Activated naive CD8-positive, alpha-beta T cell treated with anti-CD3 and anti-CD28 coated beads for 36 hours (primary cell): ENCODE results near the gene DAAM1. TPM values are rescaled to one million over a fixed set of nuclear protein-coding genes. Genes with fewer than 3 reads are reported as not detected.

Experiments
- DNase-seq: peaks from one replicate; pipeline ENCODE4 v3.0.0; 2021
- H3K27ac Mint-ChIP-seq: one replicate; pipeline ENCODE4 v1.8.0; 2022; ENCODE audit warnings: mild to moderate bottlenecking, moderate library complexity, mixed read lengths
- H3K27me3 Mint-ChIP-seq: one replicate; pipeline ENCODE4 v1.8.0; 2022; ENCODE audit warnings: mild to moderate bottlenecking, mixed read lengths
- H3K36me3 Mint-ChIP-seq: one replicate; pipeline ENCODE4 v1.8.0; 2021; ENCODE audit warnings: mild to moderate bottlenecking, mixed read lengths
- H3K4me1 Mint-ChIP-seq: one replicate; pipeline ENCODE4 v1.8.0; 2021; ENCODE audit warnings: mixed read lengths
- H3K4me3 Mint-ChIP-seq: one replicate; pipeline ENCODE4 v1.8.0; 2022; ENCODE audit warnings: mild to moderate bottlenecking, moderate library complexity, mixed read lengths
- H3K9me3 Mint-ChIP-seq: one replicate; pipeline ENCODE4 v1.8.0; 2022; ENCODE audit warnings: mixed read lengths
- total RNA-seq, 2 experiments: library from RNA; stranded (reverse); gene quantifications; one replicate each; pipeline ENCODE4 v1.2.3, GENCODE V29; 2021

DAAM1 gene
- total RNA-seq, 2 experiments from 2014 or later = 9.2 to 10.5 TPM

GRCh38 chr14:59224341-59224740 is 35.9 kb downstream of the DAAM1 start:
- Mint-ChIP-seq H3K27me3 (no peaks in the 10 kb centered on the region), H3K9me3 (peaks cover 1% of the 10 kb centered on the region), H3K4me1 (peaks cover 14% of the 10 kb centered on the region), H3K36me3 (peaks cover 5% of the 10 kb centered on the region), H3K4me3 (no peak overlapping the region), H3K27ac (no peak overlapping the region)
- no peak for DNase-seq

GRCh38 chr14:59225281-59225680 is 36.8 kb downstream of the DAAM1 start:
- no peaks in the 10 kb centered on the region for H3K27me3 Mint-ChIP-seq
- peaks cover 5% of the 10 kb centered on the region for H3K36me3 Mint-ChIP-seq
- peaks cover 22% of the 10 kb centered on the region for H3K4me1 Mint-ChIP-seq
- peaks cover 1% of the 10 kb centered on the region for H3K9me3 Mint-ChIP-seq
- no peak overlapping the region for H3K4me3 Mint-ChIP-seq
- DNase-seq = no peak
- no peak overlapping the region for H3K27ac Mint-ChIP-seq

GRCh38 chr14:59228421-59228820 is 40.0 kb downstream of the DAAM1 start:
- no peak overlapping the region for H3K27ac Mint-ChIP-seq
- peaks cover 1% of the 10 kb centered on the region for H3K9me3 Mint-ChIP-seq
- H3K27me3 Mint-ChIP-seq = no peaks in the 10 kb centered on the region
- H3K36me3 Mint-ChIP-seq = peaks cover 2% of the 10 kb centered on the region
- DNase-seq = no peak
- peaks cover 22% of the 10 kb centered on the region for H3K4me1 Mint-ChIP-seq
- no peak overlapping the region for H3K4me3 Mint-ChIP-seq

GRCh38 chr14:59229653-59230406 is 41.4 kb downstream of the DAAM1 start:
- Mint-ChIP-seq H3K4me1 (peaks cover 22% of the 10 kb centered on the region), H3K27ac (no peak overlapping the region), H3K27me3 (no peaks in the 10 kb centered on the region), H3K9me3 (peaks cover 7% of the 10 kb centered on the region), H3K4me3 (no peak overlapping the region), H3K36me3 (peaks cover 2% of the 10 kb centered on the region)
- DNase-seq = no peak

- DNase-seq = no peak
- Mint-ChIP-seq H3K27ac (no peak overlapping the region), H3K9me3 (peaks cover 9% of the 10 kb centered on the region), H3K36me3 (peaks cover 2% of the 10 kb centered on the region), H3K27me3 (no peaks in the 10 kb centered on the region), H3K4me3 (no peak overlapping the region), H3K4me1 (peaks cover 7% of the 10 kb centered on the region)
Observed at GRCh38 chr14:59236195-59236594, 47.7 kb downstream of the DAAM1 start.

GRCh38 chr14:59238216-59238615 is 49.7 kb downstream of the DAAM1 start:
- Mint-ChIP-seq H3K27me3 (no peaks in the 10 kb centered on the region), H3K36me3 (peaks cover 2% of the 10 kb centered on the region), H3K9me3 (peaks cover 9% of the 10 kb centered on the region), H3K4me3 (no peak overlapping the region), H3K27ac (no peak overlapping the region), H3K4me1 (peaks cover 7% of the 10 kb centered on the region)
- DNase-seq = no peak

GRCh38 chr14:59239022-59239421 is 50.6 kb downstream of the DAAM1 start:
- DNase-seq = no peak
- Mint-ChIP-seq H3K9me3 (peaks cover 10% of the 10 kb centered on the region), H3K27ac (no peak overlapping the region), H3K4me1 (peaks cover 7% of the 10 kb centered on the region), H3K36me3 (peaks cover 5% of the 10 kb centered on the region), H3K4me3 (no peak overlapping the region), H3K27me3 (no peaks in the 10 kb centered on the region)

- peaks cover 5% of the 10 kb centered on the region for H3K36me3 Mint-ChIP-seq
- H3K4me3 Mint-ChIP-seq = no peak overlapping the region
- no peaks in the 10 kb centered on the region for H3K27me3 Mint-ChIP-seq
- peaks cover 18% of the 10 kb centered on the region for H3K4me1 Mint-ChIP-seq
- H3K27ac Mint-ChIP-seq = no peak overlapping the region
- no peak for DNase-seq
- peaks cover 1% of the 10 kb centered on the region for H3K9me3 Mint-ChIP-seq
Observed at GRCh38 chr14:59240356-59240755, 51.9 kb downstream of the DAAM1 start.

GRCh38 chr14:59241121-59241520 is 52.7 kb downstream of the DAAM1 start:
- no peak for DNase-seq
- Mint-ChIP-seq H3K9me3 (peaks cover 1% of the 10 kb centered on the region), H3K27ac (no peak overlapping the region), H3K4me3 (no peak overlapping the region), H3K36me3 (peaks cover 3% of the 10 kb centered on the region), H3K27me3 (no peaks in the 10 kb centered on the region), H3K4me1 (peaks cover 24% of the 10 kb centered on the region)

- Mint-ChIP-seq H3K27me3 (no peaks in the 10 kb centered on the region), H3K36me3 (peaks cover 3% of the 10 kb centered on the region), H3K4me1 (peaks cover 30% of the 10 kb centered on the region), H3K4me3 (no peak overlapping the region), H3K9me3 (peaks cover 1% of the 10 kb centered on the region), H3K27ac (no peak overlapping the region)
- no peak for DNase-seq
Observed at GRCh38 chr14:59243174-59243573, 54.7 kb downstream of the DAAM1 start.

GRCh38 chr14:59244581-59244980 is 56.1 kb downstream of the DAAM1 start:
- peaks cover 3% of the 10 kb centered on the region for H3K36me3 Mint-ChIP-seq
- H3K27me3 Mint-ChIP-seq = no peaks in the 10 kb centered on the region
- H3K27ac Mint-ChIP-seq = no peak overlapping the region
- peaks cover 30% of the 10 kb centered on the region for H3K4me1 Mint-ChIP-seq
- no peak for DNase-seq
- H3K4me3 Mint-ChIP-seq = no peak overlapping the region
- peaks cover 1% of the 10 kb centered on the region for H3K9me3 Mint-ChIP-seq

- Mint-ChIP-seq H3K4me3 (no peak overlapping the region), H3K4me1 (peaks cover 26% of the 10 kb centered on the region)
- DNase-seq = no peak
Observed at GRCh38 chr14:59245809-59246295, 57.4 kb downstream of the DAAM1 start.

GRCh38 chr14:59246566-59246965 is 58.1 kb downstream of the DAAM1 start:
- Mint-ChIP-seq H3K4me3 (no peak overlapping the region), H3K27ac (no peak overlapping the region), H3K36me3 (peaks cover 3% of the 10 kb centered on the region), H3K27me3 (no peaks in the 10 kb centered on the region), H3K9me3 (peaks cover 1% of the 10 kb centered on the region), H3K4me1 (peaks cover 26% of the 10 kb centered on the region)
- DNase-seq = no peak

More at GRCh38 chr14:59245809-59246295, 57.4 kb downstream of the DAAM1 start:
- Mint-ChIP-seq H3K36me3 (peaks cover 3% of the 10 kb centered on the region), H3K27me3 (no peaks in the 10 kb centered on the region), H3K9me3 (peaks cover 1% of the 10 kb centered on the region), H3K27ac (no peak overlapping the region)

- no peak for DNase-seq
- Mint-ChIP-seq H3K4me3 (no peak overlapping the region), H3K4me1 (peaks cover 26% of the 10 kb centered on the region), H3K9me3 (peaks cover 1% of the 10 kb centered on the region), H3K27me3 (no peaks in the 10 kb centered on the region), H3K36me3 (peaks cover 3% of the 10 kb centered on the region), H3K27ac (no peak overlapping the region)
Observed at GRCh38 chr14:59247801-59248584, 59.5 kb downstream of the DAAM1 start.

- Mint-ChIP-seq H3K4me3 (no peak overlapping the region), H3K27ac (no peak overlapping the region), H3K27me3 (no peaks in the 10 kb centered on the region), H3K36me3 (no peaks in the 10 kb centered on the region), H3K4me1 (peaks cover 26% of the 10 kb centered on the region), H3K9me3 (peaks cover under 1% of the 10 kb centered on the region)
- no peak for DNase-seq
Observed at GRCh38 chr14:59249029-59249428, 60.6 kb downstream of the DAAM1 start.
